ACC112 (cell line): Measurements from ENCODE around the gene LLGL2.

Experiments used
- H2AFZ ChIP-seq: fragments of 200-600 bp; sonication (generic); one replicate; pipeline ENCODE4 v1.6.0; 2017; ENCODE audit warnings: antibody characterized with exemption, low read length; ENCODE audit not compliant: unreplicated experiment
- H3K27ac ChIP-seq: fragments of 200-600 bp; sonication (generic); 2 replicates; pipeline ENCODE4 v1.5.1; 2014; ENCODE audit warnings: low read depth, mild to moderate bottlenecking, antibody characterized with exemption, low read length, moderate library complexity
- H3K27me3 ChIP-seq: fragments of 200-600 bp; sonication (generic); 2 replicates; pipeline ENCODE4 v1.6.1; 2014; ENCODE audit warnings: mild to moderate bottlenecking, antibody characterized with exemption, low read length, moderate library complexity, mixed read lengths; ENCODE audit not compliant: insufficient read depth
- H3K36me3 ChIP-seq: fragments of 200-600 bp; sonication (generic); 2 replicates; pipeline ENCODE4 v1.6.1; 2016; ENCODE audit warnings: mild to moderate bottlenecking, antibody characterized with exemption, low read length, moderate library complexity, mixed read lengths; ENCODE audit not compliant: insufficient read depth
- H3K4me1 ChIP-seq: fragments of 200-600 bp; sonication (generic); one replicate; pipeline ENCODE4 v1.6.1; 2016; ENCODE audit warnings: low read length, mixed read lengths; ENCODE audit not compliant: insufficient read depth, unreplicated experiment, control insufficient read depth
- H3K4me3 ChIP-seq: fragments of 200-600 bp; sonication (generic); 2 replicates; pipeline ENCODE4 v1.5.1; 2014; ENCODE audit warnings: mild to moderate bottlenecking, low read depth, low read length
- H3K79me2 ChIP-seq: fragments of 200-600 bp; sonication (generic); one replicate; pipeline ENCODE4 v1.6.0; 2016; ENCODE audit warnings: low read length; ENCODE audit not compliant: control insufficient read depth, unreplicated experiment, insufficient read depth

Gene LLGL2

GRCh38 chr17:75612906-75613626, 87.6 kb downstream of the LLGL2 start:
- H3K4me1 ChIP-seq, result peaks cover 13% of the 10 kb centered on the region
- no peak overlapping the region for H2AFZ ChIP-seq
- H3K4me3 ChIP-seq, result no peak overlapping the region
- H3K36me3 ChIP-seq, result no peaks in the 10 kb centered on the region
- no peaks in the 10 kb centered on the region for H3K27me3 ChIP-seq
- H3K79me2 ChIP-seq, result no peaks in the 10 kb centered on the region
- no peak overlapping the region for H3K27ac ChIP-seq

DNA sequence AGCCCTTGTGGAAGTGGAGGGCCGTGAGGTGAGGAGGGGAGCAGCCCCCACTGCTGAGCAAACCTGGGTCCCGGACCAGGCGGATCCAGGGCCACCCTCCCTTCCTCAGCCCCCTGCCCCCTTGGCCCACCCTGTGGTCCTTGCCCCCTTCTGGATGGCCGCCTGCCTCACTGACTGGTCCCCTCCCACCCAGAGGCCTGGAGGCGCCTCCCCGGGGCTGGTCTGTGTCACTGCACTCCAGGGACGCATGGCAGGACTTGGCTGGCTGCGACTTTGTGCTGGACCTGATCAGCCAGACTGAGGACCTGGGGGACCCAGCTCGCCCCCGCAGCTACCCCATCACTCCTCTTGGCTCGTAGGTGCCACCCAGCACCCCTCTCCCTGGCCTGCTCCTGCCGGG, 88.5 kb downstream of the LLGL2 start:
- Histone ChIP-seq H3K27ac (no peak overlapping the region), H3K4me1 (peaks cover 13% of the 10 kb centered on the region), H3K79me2 (no peaks in the 10 kb centered on the region), H3K27me3 (no peaks in the 10 kb centered on the region), H3K4me3 (no peak overlapping the region), H2AFZ (no peak overlapping the region), H3K36me3 (no peaks in the 10 kb centered on the region)

GRCh38 chr17:75614556-75615270, 89.2 kb downstream of the LLGL2 start:
- H3K36me3 ChIP-seq, result no peaks in the 10 kb centered on the region
- H3K27me3 ChIP-seq, result no peaks in the 10 kb centered on the region
- H3K79me2 ChIP-seq, result no peaks in the 10 kb centered on the region
- H2AFZ ChIP-seq, result no peak overlapping the region
- no peak overlapping the region for H3K4me3 ChIP-seq
- H3K27ac ChIP-seq, result no peak overlapping the region
- H3K4me1 ChIP-seq, result peaks cover 13% of the 10 kb centered on the region

DNA sequence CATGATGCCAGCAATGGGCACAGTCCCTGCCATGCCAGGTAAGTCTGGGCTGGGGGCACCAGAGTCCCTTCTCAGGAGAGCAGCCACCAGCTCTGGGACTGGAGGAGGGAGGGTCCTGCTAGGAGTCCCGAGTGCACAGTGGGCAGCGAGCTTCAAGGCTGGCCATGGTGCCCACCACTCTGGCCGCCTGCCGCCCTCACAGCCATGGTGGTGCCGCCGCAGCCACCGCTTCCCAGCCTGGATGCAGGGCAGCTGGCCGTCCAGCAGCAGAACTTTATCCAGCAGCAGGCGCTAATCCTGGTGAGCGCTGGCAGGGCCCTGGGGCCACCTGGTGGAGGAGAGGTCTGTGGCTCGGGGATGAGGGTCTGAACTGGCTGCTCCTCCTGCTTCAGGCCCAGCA, 89.8 kb downstream of the LLGL2 start:
- Histone ChIP-seq H3K36me3 (no peaks in the 10 kb centered on the region), H3K4me3 (no peak overlapping the region), H3K27ac (no peak overlapping the region), H3K79me2 (no peaks in the 10 kb centered on the region), H2AFZ (no peak overlapping the region), H3K4me1 (peaks cover 9% of the 10 kb centered on the region), H3K27me3 (no peaks in the 10 kb centered on the region)

DNA sequence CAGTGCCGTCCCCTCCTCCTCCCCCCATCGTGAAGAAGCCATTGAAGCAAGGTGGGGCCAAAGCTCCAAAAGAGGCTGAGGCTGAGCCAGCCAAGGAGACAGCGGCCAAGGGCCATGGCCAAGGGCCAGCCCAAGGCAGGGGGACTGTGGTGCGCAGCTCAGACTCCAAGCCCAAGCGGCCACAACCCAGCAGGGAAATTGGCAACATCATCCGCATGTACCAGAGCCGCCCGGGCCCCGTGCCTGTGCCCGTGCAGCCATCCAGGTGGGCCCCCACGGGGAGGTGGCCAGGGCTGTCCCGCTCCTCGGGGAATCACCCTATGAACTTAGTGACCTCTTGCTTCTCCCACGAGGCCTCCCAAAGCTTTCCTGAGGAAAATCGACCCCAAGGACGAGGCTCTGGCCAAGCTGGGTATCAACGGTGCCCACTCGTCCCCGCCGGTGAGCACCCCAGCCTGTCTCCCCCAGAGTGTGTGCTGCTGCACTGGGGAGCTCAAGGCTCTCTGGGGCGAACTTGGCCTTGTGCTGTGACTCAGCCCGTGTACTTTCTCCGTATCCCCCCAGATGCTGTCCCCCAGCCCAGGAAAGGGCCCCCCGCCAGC, 91.1 kb downstream of the LLGL2 start:
- Histone ChIP-seq H3K4me1 (no peaks in the 10 kb centered on the region), H2AFZ (no peak overlapping the region), H3K79me2 (no peaks in the 10 kb centered on the region), H3K27me3 (no peaks in the 10 kb centered on the region), H3K4me3 (no peak overlapping the region), H3K27ac (no peak overlapping the region), H3K36me3 (no peaks in the 10 kb centered on the region)

DNA sequence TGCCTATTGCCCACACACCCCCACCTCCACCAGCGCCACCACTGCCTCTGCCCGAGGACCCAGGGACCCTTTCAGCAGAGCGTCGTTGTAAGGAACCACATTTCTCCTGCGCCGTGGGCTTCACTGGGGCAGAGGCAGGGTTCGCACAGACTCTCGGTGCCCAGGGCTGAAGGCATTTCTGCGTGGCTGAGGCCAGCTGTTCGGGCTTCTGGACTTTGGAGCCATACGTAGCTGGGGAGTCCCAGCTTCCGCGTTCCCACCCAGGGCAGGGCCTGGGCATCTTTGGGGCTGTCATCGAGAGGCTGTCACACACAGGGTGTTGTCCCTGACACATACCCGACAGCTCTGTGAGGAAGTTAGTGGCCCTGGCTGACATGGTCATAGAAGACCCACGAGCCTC, 91.7 kb downstream of the LLGL2 start:
- Histone ChIP-seq H3K4me1 (no peaks in the 10 kb centered on the region), H3K27me3 (no peaks in the 10 kb centered on the region), H3K4me3 (no peak overlapping the region), H3K27ac (no peak overlapping the region), H2AFZ (no peak overlapping the region), H3K79me2 (no peaks in the 10 kb centered on the region), H3K36me3 (no peaks in the 10 kb centered on the region)

GRCh38 chr17:75617675-75618074, 92.2 kb downstream of the LLGL2 start:
- Histone ChIP-seq H3K4me3 (no peak overlapping the region), H3K79me2 (no peaks in the 10 kb centered on the region), H3K36me3 (no peaks in the 10 kb centered on the region), H3K27me3 (no peaks in the 10 kb centered on the region), H3K27ac (no peak overlapping the region), H3K4me1 (no peaks in the 10 kb centered on the region), H2AFZ (no peak overlapping the region)

DNA sequence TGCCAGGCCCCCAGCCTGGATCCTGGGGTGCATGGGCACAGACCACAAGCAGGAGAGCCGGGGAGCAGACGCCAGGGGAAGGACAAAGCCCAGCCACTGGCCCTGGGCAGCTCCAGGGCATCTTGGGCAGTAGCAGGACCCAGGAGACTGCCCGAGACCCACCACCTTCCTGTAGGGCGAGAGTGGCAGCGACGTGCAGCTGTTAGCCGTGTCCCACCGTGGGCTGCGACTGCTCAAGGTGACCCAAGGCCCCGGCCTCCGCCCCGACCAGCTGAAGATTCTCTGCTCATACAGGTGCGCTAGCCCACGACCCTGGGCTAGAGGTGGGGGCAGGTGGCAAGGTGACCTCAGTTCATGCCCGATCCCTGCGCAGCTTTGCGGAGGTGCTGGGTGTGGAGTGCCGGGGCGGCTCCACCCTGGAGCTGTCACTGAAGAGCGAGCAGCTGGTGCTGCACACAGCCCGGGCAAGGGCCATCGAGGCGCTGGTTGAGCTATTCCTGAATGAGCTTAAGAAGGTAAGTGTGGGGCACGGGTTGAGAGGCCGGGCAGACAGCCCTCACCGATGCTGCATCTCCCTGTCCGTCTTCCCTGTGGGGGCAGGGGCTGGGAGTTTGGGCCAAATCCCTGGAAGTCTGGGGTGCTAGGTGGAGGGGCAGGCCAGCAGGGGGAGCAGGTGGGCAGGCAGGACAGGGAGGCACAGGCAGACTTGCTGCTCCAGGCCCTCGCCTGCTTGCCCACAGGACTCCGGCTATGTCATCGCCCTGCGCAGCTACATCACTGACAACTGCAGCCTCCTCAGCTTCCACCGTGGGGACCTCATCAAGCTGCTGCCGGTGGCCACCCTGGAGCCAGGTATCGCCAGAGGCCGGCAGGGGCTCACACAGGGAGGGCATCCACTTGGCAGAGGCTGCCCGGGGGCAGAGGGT, 94.3 kb downstream of the LLGL2 start:
- no peaks in the 10 kb centered on the region for H3K79me2 ChIP-seq
- no peak overlapping the region for H3K4me3 ChIP-seq
- H2AFZ ChIP-seq, result no peak overlapping the region
- H3K36me3 ChIP-seq, result no peaks in the 10 kb centered on the region
- H3K27ac ChIP-seq, result no peak overlapping the region
- no peaks in the 10 kb centered on the region for H3K4me1 ChIP-seq
- no peaks in the 10 kb centered on the region for H3K27me3 ChIP-seq

GRCh38 chr17:75621489-75621888, 96.0 kb downstream of the LLGL2 start:
- no peaks in the 10 kb centered on the region for H3K79me2 ChIP-seq
- no peaks in the 10 kb centered on the region for H3K36me3 ChIP-seq
- no peaks in the 10 kb centered on the region for H3K27me3 ChIP-seq
- no peak overlapping the region for H2AFZ ChIP-seq
- H3K4me3 ChIP-seq, result no peak overlapping the region
- no peak overlapping the region for H3K27ac ChIP-seq
- H3K4me1 ChIP-seq, result no peaks in the 10 kb centered on the region

- Histone ChIP-seq H3K36me3 (no peaks in the 10 kb centered on the region), H2AFZ (no peak overlapping the region), H3K27me3 (no peaks in the 10 kb centered on the region), H3K27ac (no peak overlapping the region), H3K4me1 (no peaks in the 10 kb centered on the region), H3K4me3 (no peak overlapping the region), H3K79me2 (no peaks in the 10 kb centered on the region)
Observed at GRCh38 chr17:75622076-75622475, 96.6 kb downstream of the LLGL2 start.
